SK-N-SH (cell line): ENCODE data around the gene TMEM120B. TPM values are rescaled to one million over a fixed set of nuclear protein-coding genes. Genes with fewer than 3 reads are reported as not detected.

Experiments used
- CTCF ChIA-PET: fragments of 300-600, 350-600 bp; formaldehyde crosslinking; extraction: SDS; loops from one replicate; lab custom pipeline; 2021; lab: Yijun Ruan, JAX
- POLR2A ChIA-PET: fragments of 350-600 bp; sonication (Branson Sonifier 250); formaldehyde crosslinking; extraction: SDS; loops from one replicate; lab custom pipeline; 2020; ENCODE audit warnings: antibody characterized with exemption, inconsistent platforms; lab: Yijun Ruan, JAX
- DNase-seq: peaks from one replicate; pipeline ENCODE4 v3.0.0; 2012
- H2AFZ ChIP-seq: fragments of 200-600 bp; sonication (generic); 2 replicates; pipeline ENCODE4 v1.8.1; 2016; ENCODE audit warnings: antibody characterized with exemption, mild to moderate bottlenecking, low read depth
- H3F3A ChIP-seq: fragments of 200-600 bp; sonication (generic); replicated peaks from 2 replicates; pipeline ENCODE3; 2016; ENCODE audit warnings: antibody characterized with exemption, mild to moderate bottlenecking; ENCODE audit not compliant: insufficient read depth
- H3K27ac ChIP-seq, 2 experiments: fragments of 200-500 bp in 1 of 2; fragments of 200-600 bp in 1 of 2; sonication (Bioruptor generic) in 1 of 2; sonication (generic), shearing (Covaris generic) in 1 of 2; 2 replicates each; pipeline versions ENCODE4 v1.5.1 to v1.6.1; 2014 to 2016; ENCODE audit warnings: low read depth in 2 of 2, inconsistent platforms in 1 of 2, low read length in 1 of 2, mild to moderate bottlenecking in 1 of 2, mixed read lengths in 1 of 2
- H3K27me3 ChIP-seq: fragments of 200-600 bp; sonication (generic), shearing (Covaris generic); 2 replicates; pipeline ENCODE4 v1.6.1; 2016; ENCODE audit warnings: mixed run types; ENCODE audit not compliant: insufficient read depth
- H3K36me3 ChIP-seq, 2 experiments: fragments of 200-500 bp in 1 of 2; fragments of 200-600 bp in 1 of 2; sonication (Bioruptor generic) in 1 of 2; sonication (generic) in 1 of 2; replicated peaks in 1 of 2; 2 replicates each; pipeline versions ENCODE3 to v1.5.1; 2014 to 2016; ENCODE audit warnings: low read length in 1 of 2, mild to moderate bottlenecking in 1 of 2; ENCODE audit not compliant: insufficient read depth in 2 of 2, control insufficient read depth in 1 of 2
- H3K4me1 ChIP-seq, 2 experiments: fragments of 200-500 bp in 1 of 2; fragments of 200-600 bp in 1 of 2; sonication (Bioruptor generic) in 1 of 2; sonication (generic), shearing (Covaris generic) in 1 of 2; 2 replicates each; pipeline versions ENCODE4 v1.5.1 to v1.6.1; 2014 to 2016; ENCODE audit warnings: low read depth in 1 of 2, low read length in 1 of 2, mixed run types in 1 of 2; ENCODE audit not compliant: insufficient read depth in 2 of 2, control insufficient read depth in 1 of 2
- H3K4me2 ChIP-seq: fragments of 200-600 bp; sonication (generic), shearing (Covaris generic); 2 replicates; pipeline ENCODE4 v1.6.1; 2017; ENCODE audit warnings: mixed run types
- H3K4me3 ChIP-seq, 2 experiments: fragments of 200-500 bp in 1 of 2; fragments of 200-600 bp in 1 of 2; sonication (Bioruptor generic) in 1 of 2; sonication (generic), shearing (Covaris generic) in 1 of 2; 2 replicates each; pipeline versions ENCODE4 v1.5.1 to v1.8.1; 2014 to 2016; ENCODE audit warnings: low read depth in 2 of 2, inconsistent platforms in 1 of 2, low read length in 1 of 2, mild to moderate bottlenecking in 1 of 2, mixed read lengths in 1 of 2, moderate library complexity in 1 of 2
- H3K79me2 ChIP-seq: fragments of 200-600 bp; sonication (generic); 2 replicates; pipeline ENCODE4 v1.8.1; 2017; ENCODE audit warnings: mild to moderate bottlenecking; ENCODE audit not compliant: insufficient read depth
- H3K9ac ChIP-seq: fragments of 200-600 bp; sonication (generic); 2 replicates; pipeline ENCODE4 v1.6.1; 2017; ENCODE audit warnings: mixed run types
- H3K9me2 ChIP-seq: fragments of 200-600 bp; sonication (generic); 2 replicates; pipeline ENCODE4 v1.6.1; 2017; ENCODE audit warnings: mixed run types
- H3K9me3 ChIP-seq: fragments of 200-600 bp; sonication (generic); 2 replicates; pipeline ENCODE4 v1.6.1; 2017; ENCODE audit warnings: mixed run types, mild to moderate bottlenecking, moderate library complexity
- H4K20me1 ChIP-seq: fragments of 200-600 bp; sonication (generic); 2 replicates; pipeline ENCODE4 v1.6.1; 2017; ENCODE audit warnings: mild to moderate bottlenecking, mixed run types; ENCODE audit not compliant: insufficient read depth
- ELF1 ChIP-seq: IDR thresholded peaks from 2 replicates; pipeline ENCODE4 v1.4.0; 2012
- EP300 ChIP-seq, 2 experiments: IDR thresholded peaks; 2 replicates each; pipeline versions ENCODE4 v1.4.0 to v1.6.1; 2012; ENCODE audit warnings: borderline replicate concordance in 1 of 2, low read depth in 1 of 2, low read length in 1 of 2
- GATA2 ChIP-seq: sonication (generic); formaldehyde crosslinking; IDR thresholded peaks from 2 replicates; pipeline ENCODE4 v1.5.0; 2020; ENCODE audit warnings: mild to moderate bottlenecking, missing genetic modification reagents
- MAX ChIP-seq: IDR thresholded peaks from 2 replicates; pipeline ENCODE4 v1.4.0; 2012; ENCODE audit warnings: low read depth
- MEF2A ChIP-seq: IDR thresholded peaks from 2 replicates; pipeline ENCODE4 v1.4.0; 2012; ENCODE audit warnings: low read depth, borderline replicate concordance
- NRF1 ChIP-seq: IDR thresholded peaks from 2 replicates; pipeline ENCODE4 v1.6.1; 2012; ENCODE audit warnings: low read depth, mild to moderate bottlenecking, low read length
- USF1 ChIP-seq: IDR thresholded peaks from 2 replicates; pipeline ENCODE4 v1.4.0; 2012; ENCODE audit warnings: low read depth, borderline replicate concordance
- USF2 ChIP-seq: fragments of 150-350 bp; IDR thresholded peaks from 2 replicates; pipeline ENCODE4 v1.6.1; 2017; ENCODE audit warnings: antibody characterized with exemption, low read length, low read depth, borderline replicate concordance
- ZBTB33 ChIP-seq: IDR thresholded peaks from 2 replicates; pipeline ENCODE4 v1.4.0; 2012; ENCODE audit warnings: low read depth, borderline replicate concordance
- WGBS: methylation state at CpG from one replicate; pipeline ENCODE4 v1.1.6; 2017; ENCODE audit warnings: low lambda C conversion rate; 5-methylcytosine and 5-hydroxymethylcytosine counted together
- polyA plus RNA-seq, 3 experiments: library from polyadenylated mRNA; depleted of rRNA; stranded (reverse); fragments of >200 nt; gene quantifications; 2 replicates each; pipeline ENCODE4 v1.2.3, GENCODE V29; 2012

The TMEM120B gene
- polyA plus RNA-seq, 1 of the 3 experiments (the other 2 are of a cell fraction): 15.4 TPM

- Histone ChIP-seq H3F3A (peaks cover 8% of the 10 kb centered on the region), H3K9ac (no peak within 1 kb of the TSS), H3K9me3 (no peaks in the 10 kb centered on the region), H3K4me3 (no peak within 1 kb of the TSS), H3K4me1 (peaks cover 0 to 6% of the 10 kb centered on the region in 2 experiments; a peak in 1 of 4 replicates), H3K9me2 (no peaks in the 10 kb centered on the region), H3K4me2 (no peak within 1 kb of the TSS), H3K27me3 (no peaks in the 10 kb centered on the region), H3K27ac (no peak within 1 kb of the TSS), H4K20me1 (no peaks in the 10 kb centered on the region), H3K36me3 (no peaks in the 10 kb centered on the region), H3K79me2 (no peaks in the 10 kb centered on the region), H2AFZ (0 out of 2 replicates have a peak within 1 kb of the TSS, but pooled peaks have one; percentile 41)
- no peak for DNase-seq
- WGBS: 92% methylated on average over 5 of the region's 5 CpGs
- ChIA-PET POLR2A (interaction anchor here (0.8 to 1.0 kb wide), 2 partner anchors 123 to 133 kb away, joined by 3 read pairs; no protein-coding TSS in a partner anchor), CTCF (interaction anchor here (1.2 to 8.3 kb wide), 20 partner anchors 10 to 182 kb away, joined by 3 to 204 read pairs (median 8); partner anchors contain the start of gene ORAI1)
- TF ChIP-seq USF2 (no peak), MAX (no peak), NRF1 (no peak)
Observed at GRCh38 chr12:121669521-121669900, 43.0 kb upstream of the TMEM120B start, which contains the start of gene MORN3. MORN3 (minus strand) TSS chr12:121669654; CDS start chr12:121669483, 171 bp downstream.

- Histone ChIP-seq H2AFZ (peak overlapping the region; percentile 98), H3K9me3 (no peaks in the 10 kb centered on the region), H3K27me3 (no peaks in the 10 kb centered on the region), H3K36me3 (no peaks in the 10 kb centered on the region), H3K9me2 (no peaks in the 10 kb centered on the region), H4K20me1 (no peaks in the 10 kb centered on the region), H3K4me2 (peak overlapping the region; percentile 72), H3K4me1 (peaks cover 0 to 6% of the 10 kb centered on the region in 2 experiments; a peak in 1 of 4 replicates), H3K27ac (peak overlapping the region in 1 of 2 experiments; percentile 2; a peak in 1 of 4 replicates), H3F3A (peaks cover 8% of the 10 kb centered on the region), H3K9ac (peak overlapping the region; percentile 18; the same call in 1 of the 2 replicates), H3K79me2 (no peaks in the 10 kb centered on the region), H3K4me3 (peak overlapping the region in 1 of 2 experiments; percentile 54; a peak in 1 of 4 replicates)
- ChIA-PET CTCF (interaction anchor here (0.7 to 8.3 kb wide), 5 partner anchors 14 to 122 kb away, joined by 3 to 204 read pairs (median 4); partner anchors contain the start of gene RHOF), POLR2A (interaction anchor here (1.2 to 1.4 kb wide), 2 partner anchors 36 to 136 kb away, joined by 4 read pairs; no protein-coding TSS in a partner anchor)
- no peak for TF ChIP-seq ZBTB33
- TF ChIP-seq ELF1: no peak
- TF ChIP-seq GATA2: no peak
- TF ChIP-seq MEF2A: no peak
- no peak for TF ChIP-seq EP300 (IDR thresholded peaks at IDR 0.05; ENCODE audit: borderline replicate concordance in 1 of 2, low read depth in 1 of 2, low read length in 1 of 2)
- TF ChIP-seq USF1: no peak
- peak; percentile 71 for DNase-seq
- WGBS: 73% methylated on average over 10 of the region's 12 CpGs
Observed at GRCh38 chr12:121673013-121673511, 39.5 kb upstream of the TMEM120B start.
